Iris pigment epithelial cell (primary cell): ENCODE results near the gene FRYL.
A peak's percentile ranks its signal among the peaks of the same experiment; 100 is the strongest.
"Not testable (repeated sequence)": the region's sequence is repeated elsewhere in the genome, so short reads cannot be mapped to it uniquely, and the experiment has no call there.

ENCODE experiments used
- DNase-seq: peaks from one replicate; pipeline ENCODE4 v3.0.0-alpha.2; 2011; ENCODE audit warnings: low read depth

Gene FRYL

DNA sequence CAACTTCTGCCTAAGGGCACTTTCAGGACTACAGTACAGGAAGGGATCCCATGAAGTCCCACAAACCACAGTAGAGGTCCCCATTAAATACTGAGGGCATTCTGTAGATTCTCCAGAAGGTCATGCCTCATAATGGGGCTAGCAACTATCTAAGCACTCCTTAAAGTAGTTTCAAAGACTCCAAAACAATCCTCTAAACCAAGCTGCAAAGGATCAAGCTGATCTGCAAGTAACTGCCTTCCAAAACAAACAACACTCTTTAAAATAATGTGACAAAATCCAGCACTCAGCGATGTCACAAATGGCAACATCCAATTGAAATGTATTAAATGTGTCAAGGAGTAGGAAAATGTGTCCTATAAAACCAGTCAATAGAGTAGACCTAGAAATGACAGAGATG, 118.7 kb downstream of the FRYL start:
- DNase-seq, result no peak

DNA sequence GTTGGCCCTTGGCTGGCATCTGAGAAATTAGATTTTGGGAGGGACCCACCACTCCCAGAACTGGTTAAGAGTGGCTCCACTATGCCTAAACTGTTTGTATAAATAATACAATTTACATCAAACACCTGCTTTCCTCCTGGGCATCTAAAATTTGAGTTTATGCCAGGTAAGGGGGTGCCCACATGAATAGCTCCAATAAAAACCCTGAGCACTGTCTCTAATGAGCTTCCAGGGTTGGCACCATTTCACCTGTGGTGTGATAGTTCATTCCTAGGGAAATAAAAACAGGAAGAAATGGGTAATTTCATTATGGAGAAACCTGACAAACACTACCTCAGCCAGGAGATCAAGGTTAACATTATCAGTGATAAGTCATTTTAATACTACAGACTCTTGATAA, 119.7 kb downstream of the FRYL start:
- DNase-seq, result no peak

DNA sequence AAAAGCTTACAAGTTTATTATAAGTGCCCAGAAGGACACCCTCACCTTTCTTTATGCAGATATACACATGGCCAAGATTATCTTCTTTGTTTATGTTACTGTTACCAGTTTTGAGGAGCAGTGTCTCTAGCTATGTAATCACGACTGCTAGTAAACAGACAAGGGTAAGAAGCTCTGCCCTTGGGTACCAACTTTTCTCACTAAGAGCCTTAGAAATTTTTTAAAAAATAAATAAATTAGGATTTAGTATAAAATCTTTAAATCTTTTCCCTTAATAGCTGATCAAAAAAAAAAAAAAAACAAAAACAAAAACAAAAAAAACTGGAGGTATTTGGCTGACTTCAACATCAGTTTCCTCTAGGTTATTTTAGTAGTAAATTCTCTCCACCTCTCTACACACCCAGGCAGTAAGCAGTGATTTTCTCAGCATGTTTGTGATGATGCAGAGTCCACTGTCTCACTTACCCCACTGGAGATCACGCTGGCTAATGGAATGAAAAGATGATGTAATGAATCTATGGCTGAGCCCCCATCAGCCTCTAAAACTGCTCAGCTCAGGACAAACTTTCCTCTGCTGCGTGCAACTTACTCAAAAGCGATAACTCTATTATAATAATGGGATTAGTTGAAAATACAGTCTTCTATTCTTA, 125.9 kb downstream of the FRYL start:
- peak; percentile 46 for DNase-seq

GRCh38 chr4:48653217-48654014, 126.7 kb downstream of the FRYL start:
- DNase-seq, result peak; percentile 80

DNA sequence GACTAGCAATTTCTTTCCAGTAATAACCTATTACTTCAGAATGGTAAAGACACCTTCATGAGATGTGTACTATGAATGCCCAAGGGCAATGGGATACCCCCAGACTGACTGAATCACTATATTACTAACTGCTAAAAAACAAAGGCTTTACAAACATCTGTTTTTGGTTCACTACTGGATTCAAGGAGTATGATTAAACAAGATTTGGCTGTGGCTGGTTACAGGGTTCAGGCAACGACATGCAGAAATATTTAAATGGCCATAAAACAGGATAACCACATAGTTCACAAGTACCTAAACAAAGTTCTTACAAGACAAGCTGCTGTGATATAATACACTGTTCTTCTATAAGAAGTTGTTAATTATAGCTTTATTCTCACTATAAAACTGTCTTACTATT, 128.2 kb downstream of the FRYL start:
- DNase-seq, result no peak

- no peak for DNase-seq
Measured at GRCh38 chr4:48649505-48649904, 130.6 kb downstream of the FRYL start.

DNA sequence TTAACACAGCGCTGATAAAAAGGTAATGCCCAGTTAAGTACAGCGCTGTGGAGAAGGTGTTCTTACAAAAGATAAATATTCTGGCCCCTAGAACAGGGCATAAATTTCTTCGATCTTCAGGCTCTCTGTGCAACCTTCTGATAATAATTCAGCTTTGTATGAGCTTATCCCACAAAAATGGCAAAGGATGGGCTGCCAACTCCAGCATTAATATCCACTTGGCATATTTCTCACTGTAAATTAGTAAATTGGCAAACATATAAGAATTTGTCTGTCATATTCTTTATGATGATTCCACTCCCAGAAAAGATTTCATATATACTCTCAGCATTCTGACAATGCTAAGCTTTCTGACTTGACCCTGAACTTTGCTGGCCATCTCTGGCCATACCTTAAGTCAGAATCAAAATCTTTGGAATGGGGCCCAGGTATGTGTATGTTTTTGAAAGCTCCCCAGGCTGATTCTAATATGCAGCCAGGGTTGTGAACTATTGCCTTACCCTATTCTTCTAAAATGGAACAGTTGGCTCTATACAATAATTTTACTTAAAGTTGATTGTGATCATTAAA, 134.8 kb downstream of the FRYL start:
- peak; percentile 22 for DNase-seq

GRCh38 chr4:48642421-48643374, 137.4 kb downstream of the FRYL start:
- DNase-seq, result peak; percentile 57

GRCh38 chr4:48641401-48641800, 138.7 kb downstream of the FRYL start:
- DNase-seq, result no peak

GRCh38 chr4:48640699-48641098, 139.4 kb downstream of the FRYL start:
- no peak for DNase-seq

DNA sequence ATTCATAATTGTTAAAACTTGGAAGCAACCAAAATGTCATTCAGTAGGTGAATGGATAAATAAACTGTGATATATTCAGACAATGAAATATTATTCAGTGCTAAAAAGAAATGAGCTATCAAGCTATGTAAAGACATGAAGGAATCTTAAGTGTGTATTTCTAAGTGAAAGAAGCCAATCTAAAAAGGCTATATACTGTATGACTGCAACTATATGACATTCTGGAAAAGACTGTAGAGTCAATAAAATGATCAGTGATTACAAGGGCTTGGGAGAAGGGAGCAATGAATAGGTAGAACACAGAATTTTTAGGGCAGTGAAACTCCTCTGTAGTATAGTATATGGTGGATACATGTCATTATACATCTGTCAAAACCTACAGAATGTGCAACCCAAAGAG, 139.9 kb downstream of the FRYL start:
- no peak for DNase-seq

DNA sequence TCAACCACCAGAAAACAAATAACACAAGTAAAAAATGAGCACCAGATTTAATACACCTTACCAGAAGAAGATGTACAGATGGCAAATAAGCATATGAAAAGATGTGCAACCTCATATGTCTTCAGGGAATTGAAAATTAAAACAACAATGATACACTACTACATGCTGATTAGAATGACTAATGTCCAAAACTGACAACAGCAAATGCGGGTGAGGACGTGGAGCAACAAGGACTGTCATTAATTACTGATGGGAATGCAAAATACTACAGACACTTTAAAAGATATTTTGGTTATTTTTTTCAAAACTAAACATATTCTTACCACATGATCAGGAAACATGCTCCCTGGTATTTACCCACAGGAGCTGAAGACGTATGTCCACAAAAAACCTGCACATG, 140.3 kb downstream of the FRYL start:
- DNase-seq, result no peak

DNA sequence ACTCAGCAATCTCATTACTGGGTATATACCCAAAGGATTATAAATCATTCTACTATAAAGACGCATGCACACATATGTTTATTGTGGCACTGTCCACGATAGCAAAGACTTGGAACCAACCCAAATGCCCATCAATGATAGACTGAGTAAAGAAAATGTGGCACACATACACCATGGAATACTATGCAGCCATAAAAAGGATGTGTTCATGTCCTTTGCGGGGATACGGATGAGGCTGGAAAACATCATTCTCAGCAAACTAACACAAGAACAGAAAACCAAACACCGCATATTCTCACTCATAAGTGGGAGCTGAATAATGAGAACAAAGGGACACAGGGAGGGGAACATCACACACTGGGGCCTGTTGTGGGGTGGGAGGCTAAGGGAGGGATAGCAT, 141.5 kb downstream of the FRYL start:
- DNase-seq, result not testable (repeated sequence)

GRCh38 chr4:48636911-48637310, 143.2 kb downstream of the FRYL start:
- DNase-seq, result peak; percentile 17

- DNase-seq, result no peak
Measured at GRCh38 chr4:48635980-48636379, 144.1 kb downstream of the FRYL start.

DNA sequence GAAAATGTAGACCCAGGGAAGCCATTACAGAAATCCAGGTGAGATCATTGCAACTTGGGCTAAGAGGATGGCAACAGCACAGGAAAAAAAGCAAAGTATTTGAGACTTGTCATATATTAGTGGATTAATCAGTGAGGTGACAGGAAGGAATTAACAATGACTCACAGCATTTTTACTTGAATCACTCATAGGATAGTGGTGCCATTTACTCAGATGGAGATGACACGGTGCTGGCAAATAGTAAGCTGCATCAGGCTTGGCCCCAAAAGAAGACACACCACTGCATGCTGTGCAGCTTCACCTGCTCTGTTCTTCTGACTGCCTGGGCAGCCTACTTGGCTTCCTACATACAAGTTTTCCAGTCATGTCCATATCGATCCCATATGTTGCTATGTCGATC, 144.8 kb downstream of the FRYL start:
- DNase-seq, result peak; percentile 22

DNA sequence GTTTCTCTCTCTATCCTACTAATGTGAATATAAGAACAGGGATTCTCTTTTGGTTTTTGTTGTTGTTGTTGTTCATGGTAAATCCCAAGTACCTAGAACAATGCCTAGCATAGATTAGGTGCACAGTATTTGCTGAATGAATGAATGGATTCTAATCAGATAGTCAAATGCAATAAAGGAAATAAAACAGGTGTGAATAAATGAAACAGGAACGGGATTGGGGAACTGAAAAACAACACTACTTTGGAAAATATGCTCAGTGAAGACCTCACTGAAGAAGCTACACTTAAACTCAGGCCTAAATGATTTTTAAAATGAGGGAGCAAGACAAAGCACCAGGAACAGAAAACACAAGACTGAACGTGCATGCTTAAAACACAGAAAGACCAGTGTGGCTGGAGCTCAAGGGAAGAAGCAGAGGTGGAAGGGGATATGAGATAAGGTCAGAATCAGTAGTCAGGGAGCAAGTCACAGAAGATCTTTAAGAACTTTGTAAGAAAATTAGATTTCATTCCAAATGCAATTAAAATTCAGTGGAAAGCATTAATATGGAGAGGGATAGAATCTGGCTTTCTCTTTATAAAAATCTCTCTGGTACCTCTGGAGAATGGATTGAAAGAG, 145.3 kb downstream of the FRYL start:
- no peak for DNase-seq

- peak; percentile 35 for DNase-seq
Measured at GRCh38 chr4:48633657-48634056, 146.4 kb downstream of the FRYL start.

DNA sequence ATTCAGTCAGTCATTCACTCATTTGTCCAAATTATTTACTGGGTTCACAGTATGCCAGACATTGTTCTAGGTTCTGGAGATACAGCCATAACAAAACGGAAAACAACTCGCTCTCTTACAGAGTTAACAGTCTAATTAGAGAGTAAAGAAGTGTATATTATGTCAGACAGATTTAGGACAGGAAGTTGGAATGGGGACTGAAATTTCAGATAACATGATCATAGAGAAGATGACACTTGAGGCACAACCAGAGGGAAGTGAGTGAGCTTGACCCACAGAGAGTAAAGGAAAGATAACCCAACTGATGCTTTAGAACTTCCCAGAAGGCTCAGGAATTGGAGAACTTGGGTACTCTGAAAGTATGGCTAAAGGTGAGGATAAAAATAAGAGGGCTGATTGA, 150.6 kb downstream of the FRYL start:
- no peak for DNase-seq

- DNase-seq, result no peak
Measured at GRCh38 chr4:48623182-48623780, 156.8 kb downstream of the FRYL start.

DNA sequence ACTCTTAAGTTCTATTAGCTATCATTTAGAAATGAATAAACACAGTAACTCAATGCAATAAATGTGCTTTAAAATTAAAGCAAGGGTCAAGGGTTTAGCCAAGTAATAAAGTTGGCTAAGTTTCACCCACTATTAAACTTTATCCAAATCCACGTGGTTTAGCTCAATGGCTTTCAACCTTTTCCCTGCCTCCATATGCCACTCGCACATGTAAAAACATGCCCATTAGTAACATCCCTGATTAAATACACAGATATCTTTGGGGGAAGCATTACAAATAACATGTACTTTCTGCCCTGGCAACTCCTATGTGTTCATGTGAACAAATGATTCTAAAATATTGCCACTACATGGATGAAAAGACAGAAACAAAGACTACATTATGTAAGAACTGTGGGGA, 159.2 kb downstream of the FRYL start:
- DNase-seq, result no peak
